Superior temporal gyrus (tissue), 1 donor: ENCODE results near the gene NOP58.
"Not testable (repeated sequence)": the region's sequence is repeated elsewhere in the genome, so short reads cannot be mapped to it uniquely, and the experiment has no call there.

ENCODE experiments used
- DNase-seq: peaks from one replicate; pipeline ENCODE4 v3.0.0-alpha.2; 2016; ENCODE audit errors: extremely low spot score

NOP58 gene

DNA sequence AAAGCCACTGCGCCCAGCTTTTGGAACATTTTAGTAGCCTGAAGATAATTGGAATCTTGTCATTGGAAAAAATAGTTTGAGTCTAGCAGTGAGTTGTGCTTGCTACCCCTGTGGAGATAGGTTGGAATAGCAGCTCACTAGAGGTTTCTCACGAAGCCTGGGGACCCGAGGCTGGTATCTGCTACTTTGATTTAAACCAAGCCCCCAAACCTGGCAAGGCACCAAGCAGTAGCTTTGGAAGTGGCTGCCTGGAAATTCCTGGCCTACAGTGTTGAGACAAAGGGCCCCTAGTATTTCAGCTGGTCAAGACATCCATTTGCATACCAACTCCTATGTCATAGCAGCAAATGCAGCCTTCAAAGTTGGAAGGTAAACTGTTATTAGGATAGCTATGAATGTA, 42.1 kb downstream of the NOP58 start:
- no peak for DNase-seq

DNA sequence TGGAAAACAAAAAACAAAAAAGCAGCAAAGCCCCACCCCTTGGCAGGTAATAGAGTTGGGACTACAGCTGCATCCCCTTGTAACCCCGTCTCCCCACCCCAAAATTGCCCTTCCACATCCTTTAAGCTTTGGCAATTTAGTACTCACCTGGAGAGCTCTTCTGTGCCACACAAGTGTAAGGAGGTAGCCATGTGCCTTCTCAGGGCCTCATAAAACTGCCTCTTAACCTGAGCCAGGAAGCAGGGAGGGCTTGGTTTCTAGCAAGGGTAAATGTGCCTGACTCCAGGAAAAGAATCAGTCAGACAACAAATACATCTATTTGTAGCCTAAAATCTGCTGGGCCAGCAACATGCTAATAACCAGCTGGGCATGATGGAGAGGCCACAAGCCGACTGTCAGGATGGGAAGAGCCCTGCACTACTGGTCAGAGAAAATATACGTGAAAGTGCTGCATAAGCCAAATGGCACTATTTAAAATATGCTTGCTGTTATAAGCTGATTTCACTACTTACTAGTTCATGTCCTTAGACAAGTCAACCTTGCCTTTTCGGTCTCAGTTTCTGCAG, 46.3 kb downstream of the NOP58 start:
- DNase-seq, result no peak

DNA sequence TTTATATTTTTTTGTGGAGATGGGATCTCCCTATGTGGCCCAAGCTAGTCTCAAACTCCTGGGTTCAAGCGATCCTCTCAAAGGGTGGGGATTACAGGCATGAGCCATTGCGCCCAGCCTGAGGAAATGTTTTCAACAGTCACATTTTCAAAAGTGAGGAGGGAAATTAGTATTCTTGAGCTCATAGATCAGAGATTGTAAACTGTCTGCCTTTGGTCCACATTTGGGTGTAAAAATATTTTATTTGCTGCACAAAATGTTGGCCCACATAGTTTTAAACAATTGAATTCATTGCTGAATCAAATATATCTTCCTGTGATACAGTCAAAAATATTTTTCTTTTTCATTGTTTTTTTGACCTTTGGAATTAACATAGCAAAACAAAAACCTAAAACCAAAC, 48.6 kb downstream of the NOP58 start:
- DNase-seq, result no peak

DNA sequence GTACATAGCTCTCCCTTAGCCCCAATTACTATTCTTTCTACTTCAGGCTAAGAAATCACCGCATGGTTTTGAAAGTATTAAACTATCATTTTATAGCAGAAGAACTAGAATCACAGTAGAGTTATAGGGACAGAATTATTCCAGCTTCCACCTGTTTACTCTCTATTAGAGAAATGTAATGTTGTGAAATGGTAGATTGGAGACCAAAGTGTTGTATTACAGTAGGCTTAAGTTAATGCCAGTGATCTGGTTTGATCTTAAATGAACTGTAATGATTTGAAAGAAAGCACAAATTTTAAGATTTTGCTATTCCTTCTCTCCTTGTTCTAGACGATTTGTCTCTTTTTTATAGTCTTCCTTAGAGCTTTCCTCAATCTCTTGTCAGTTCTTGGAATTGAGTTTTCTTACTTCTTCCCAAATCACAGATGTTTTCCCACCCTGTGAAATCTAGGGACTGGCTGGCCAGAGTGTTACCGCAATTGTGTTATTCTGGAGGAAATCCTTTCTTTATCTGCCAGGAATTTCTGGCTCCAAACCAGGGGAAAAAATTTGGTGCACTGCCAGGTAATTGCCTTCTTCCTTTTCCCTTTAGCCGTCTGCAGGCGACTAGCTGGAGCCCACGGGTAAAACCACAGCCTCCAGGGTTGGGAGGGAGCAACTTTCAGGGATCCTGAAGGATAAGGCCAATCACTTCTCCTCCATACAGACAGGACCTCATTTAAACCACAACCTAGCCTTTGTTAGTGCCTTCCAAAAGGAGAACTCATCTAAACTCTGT, 51.7 kb downstream of the NOP58 start:
- DNase-seq, result peak; percentile 49

DNA sequence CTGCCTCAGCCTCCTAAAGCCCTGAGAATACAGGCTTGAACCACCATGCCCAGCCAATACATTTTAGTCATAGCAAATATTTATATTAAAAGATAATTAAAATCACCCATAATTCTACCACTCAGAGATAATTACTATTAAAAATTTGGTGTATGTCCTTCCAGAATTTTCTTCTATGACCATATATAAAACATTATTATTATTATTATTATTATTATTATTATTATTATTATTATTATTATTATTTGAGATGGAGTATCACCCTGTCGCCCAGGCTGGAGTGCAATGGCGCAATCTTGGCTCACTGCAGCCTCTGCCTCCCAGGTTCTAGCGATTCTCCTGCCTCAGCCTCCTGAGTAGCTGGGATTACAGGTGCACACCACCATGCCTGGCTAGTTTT, 54.8 kb downstream of the NOP58 start:
- not testable (repeated sequence) for DNase-seq

DNA sequence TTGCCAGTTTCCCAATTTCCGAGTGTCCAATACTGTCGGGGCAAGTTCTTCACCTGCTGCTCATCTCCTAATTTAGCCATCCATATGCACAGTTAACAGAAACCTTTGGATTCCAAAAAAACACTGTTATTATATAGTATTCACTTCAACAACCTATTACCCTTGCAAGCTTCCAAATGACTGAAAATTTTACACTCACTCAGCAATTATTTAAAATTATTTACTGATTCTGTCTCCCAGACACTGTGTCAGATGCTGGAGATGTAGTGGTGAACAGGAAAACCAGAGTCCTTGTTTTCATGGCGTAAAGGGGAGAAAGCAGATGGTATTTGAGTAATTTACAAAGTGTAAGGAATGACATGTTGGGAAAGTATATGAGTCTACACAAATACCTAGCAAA, 56.9 kb downstream of the NOP58 start:
- no peak for DNase-seq

DNA sequence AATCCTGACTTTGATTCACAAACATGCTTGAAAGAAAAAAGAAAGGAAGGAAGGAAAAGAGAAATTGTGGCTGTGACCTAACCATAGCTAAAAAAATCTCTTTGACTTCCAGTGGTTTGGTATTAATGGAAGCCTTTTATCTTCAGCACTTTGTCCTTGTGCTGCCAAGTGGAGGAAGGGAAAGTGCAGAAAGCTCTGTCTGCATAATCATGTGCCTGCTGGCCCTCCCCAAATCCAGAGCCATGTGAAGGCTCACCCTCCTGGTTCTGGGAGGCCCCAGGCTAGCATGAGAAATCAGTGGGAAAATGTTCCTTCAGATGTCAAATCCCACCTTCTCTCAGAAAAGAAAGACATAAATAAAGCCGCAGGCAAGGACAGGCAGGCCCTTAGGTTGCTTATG, 62.3 kb downstream of the NOP58 start:
- no peak for DNase-seq

DNA sequence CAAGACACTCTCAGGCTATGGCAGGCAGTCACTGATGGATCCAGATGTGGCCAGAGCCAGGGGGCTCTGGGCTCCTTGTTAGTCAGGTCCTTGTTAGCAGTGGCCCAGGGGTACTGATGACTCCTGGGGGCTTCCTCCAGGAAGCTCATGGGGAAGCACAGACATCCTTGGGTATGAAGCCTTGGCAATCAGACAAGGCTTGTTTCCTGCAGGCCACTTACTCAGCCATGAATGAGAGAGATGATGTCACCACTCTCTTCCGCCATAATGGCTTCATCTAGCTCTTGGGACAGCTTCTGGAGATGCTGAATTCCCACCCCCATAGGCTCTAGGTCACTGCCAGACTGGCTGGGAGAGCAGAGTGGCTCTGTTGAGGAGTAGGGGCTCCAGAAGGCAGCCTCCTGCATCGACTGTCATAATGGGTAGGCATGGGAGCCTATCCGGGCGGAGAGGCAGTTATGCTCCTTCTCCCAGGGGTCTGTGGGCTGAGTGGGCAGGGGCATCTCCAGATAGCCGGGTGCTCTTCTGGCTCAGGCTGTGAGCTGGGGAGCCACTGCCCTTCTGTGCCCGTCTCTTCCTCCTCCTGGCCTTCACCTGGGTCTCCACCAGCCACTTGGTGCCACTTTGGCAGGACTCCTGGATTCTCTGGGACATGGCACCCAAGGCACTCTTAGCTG, 70.4 kb downstream of the NOP58 start:
- DNase-seq, result no peak

DNA sequence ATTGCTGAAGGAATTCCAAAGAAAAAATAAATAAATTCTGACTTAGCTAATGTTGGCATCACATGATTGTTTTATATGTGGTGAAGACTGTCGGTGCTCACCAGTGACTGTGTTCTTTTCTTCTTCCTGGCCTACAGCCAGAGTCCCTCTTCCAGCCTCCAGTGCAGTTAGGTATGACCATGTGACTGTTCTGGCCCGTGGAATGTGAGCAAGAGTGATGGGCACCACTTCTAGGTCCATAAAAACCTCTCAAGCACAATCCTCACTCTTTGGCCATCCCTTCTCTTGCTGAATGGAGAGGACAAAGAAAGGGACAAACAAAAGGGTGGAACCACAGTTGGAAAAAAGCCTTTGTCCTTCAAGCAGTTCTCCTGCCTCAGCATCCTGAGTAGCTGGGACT, 71.6 kb downstream of the NOP58 start:
- DNase-seq, result no peak

DNA sequence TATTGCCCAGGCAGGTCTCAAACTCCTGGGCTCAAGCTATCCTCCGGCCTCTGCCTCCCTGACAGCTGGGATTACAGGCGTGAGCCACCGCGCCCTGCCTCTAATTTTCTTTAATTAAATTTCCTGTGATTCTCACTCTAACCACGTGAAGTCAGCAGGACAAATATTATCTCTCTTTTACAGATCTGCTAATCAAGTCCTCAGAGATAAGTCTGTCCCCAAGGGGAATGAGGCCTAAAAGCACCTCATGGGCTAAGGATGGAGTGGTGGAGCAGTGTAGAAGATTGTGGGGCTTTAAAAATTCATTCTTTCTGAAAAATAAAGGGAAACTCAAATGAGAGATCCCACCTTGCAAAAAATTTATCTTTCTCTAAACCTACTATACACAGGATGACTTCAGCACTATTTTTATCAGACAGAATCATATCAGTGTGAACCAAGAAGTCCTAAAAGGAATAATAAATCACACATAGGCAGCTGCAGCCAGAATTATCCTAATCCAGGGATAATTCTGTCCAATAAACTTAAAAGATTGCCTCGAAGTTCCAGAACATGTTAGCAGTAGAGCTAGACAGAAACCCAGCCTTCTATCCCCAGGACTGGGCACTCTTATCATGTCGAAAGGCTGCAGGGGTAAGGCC, 72.3 kb downstream of the NOP58 start:
- DNase-seq, result no peak

DNA sequence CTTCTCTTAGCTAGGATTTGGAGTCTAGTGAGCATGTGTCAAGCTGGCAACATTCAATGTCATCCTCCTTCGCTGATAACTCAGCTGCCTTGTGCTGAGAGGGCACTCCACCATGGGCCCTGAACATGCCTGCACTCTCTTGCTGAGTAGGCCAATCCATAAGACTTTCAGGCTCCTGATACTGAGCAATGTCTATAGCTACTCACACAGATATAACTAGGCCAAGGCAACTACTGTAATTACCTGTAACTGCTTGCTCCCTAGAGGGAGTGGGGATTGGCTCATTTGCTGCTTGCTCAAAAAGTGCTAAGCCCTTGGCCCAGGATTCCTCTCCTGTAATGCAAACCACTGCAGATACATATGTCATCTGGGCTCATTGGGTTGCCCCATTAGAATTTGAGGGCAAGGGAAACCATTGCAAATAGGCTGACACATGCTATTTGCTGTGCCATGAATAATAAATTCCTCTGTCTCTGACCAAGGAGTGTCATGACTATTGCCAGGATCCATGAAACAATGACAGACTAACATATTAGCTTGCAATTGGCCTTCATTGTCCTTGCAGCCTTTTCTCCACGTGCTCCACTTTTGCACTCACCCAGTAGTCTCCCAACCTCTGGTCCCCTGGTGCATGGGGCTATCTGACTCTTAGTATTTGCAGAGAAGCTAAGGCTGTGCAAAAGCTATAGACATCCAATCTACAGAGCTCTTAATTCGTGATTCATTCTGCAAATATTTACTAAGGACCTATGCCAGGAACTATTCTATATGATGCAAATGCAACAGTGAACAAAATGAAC, 73.7 kb downstream of the NOP58 start:
- no peak for DNase-seq

DNA sequence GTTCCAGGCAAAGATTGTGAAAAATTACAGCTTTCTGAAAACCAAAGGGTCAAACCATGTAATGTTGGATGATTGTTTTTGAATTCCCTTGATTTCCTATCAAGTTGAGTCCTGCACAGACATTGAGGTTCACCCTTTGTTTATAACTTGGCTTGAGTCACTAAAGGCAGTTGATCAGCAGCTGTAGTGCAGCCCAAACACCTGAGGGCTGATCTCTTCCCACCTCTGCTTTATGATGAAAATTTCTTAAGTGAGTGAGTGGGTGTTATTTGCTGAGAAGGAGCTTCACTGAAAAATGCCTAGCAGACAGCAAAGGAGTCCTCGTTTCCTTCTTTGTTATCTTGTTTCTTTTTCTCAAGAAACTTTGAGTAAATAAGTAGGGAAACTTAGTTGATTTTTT, 78.6 kb downstream of the NOP58 start:
- DNase-seq, result no peak

DNA sequence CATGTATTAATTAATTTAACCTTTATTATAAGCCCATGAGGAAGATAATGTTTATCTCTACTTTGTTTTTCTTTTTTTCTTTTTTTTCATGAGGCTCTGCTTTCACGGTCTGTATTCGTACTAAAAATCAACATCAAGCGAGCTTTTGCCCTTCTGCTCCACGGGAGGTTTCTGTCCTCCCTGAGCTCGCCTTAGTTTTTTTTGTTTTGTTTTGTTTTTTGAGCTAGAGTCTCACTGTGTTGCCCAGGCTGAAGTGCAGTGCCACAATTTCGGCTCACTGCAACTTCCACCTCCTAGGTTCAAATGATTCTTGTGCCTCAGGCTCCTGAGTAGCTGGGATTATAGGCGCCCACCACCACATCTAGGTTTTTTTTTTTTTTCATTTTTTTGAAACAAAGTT, 80.6 kb downstream of the NOP58 start:
- DNase-seq, result no peak
